Erythroblast (primary cell): Measurements from ENCODE around the gene TAS2R39.
"Not testable (repeated sequence)": the region's sequence is repeated elsewhere in the genome, so short reads cannot be mapped to it uniquely, and the experiment has no call there.

Experiments used
- DNase-seq, 2 experiments: peaks; one replicate each; lab custom pipeline; 2025; lab: John Stamatoyannopoulos, UW
- GATA1 ChIP-seq: IDR thresholded peaks from 2 replicates; pipeline ENCODE4 v1.6.1; 2011; ENCODE audit warnings: low read depth, mild to moderate bottlenecking, control low read depth, low read length, moderate library complexity
- POLR2A ChIP-seq: IDR thresholded peaks from 2 replicates; pipeline ENCODE4 v1.6.1; 2011; ENCODE audit warnings: mild to moderate bottlenecking, low read length

Gene TAS2R39

GRCh38 chr7:143202161-143202560 is 18.9 kb downstream of the TAS2R39 start:
- TF ChIP-seq POLR2A, result no peak
- no peak for DNase-seq

- no peak for DNase-seq
- TF ChIP-seq POLR2A, result no peak
- no peak for TF ChIP-seq GATA1
These were observed 20.2 kb downstream of the TAS2R39 start for GRCh38 chr7:143203386-143203785.

GRCh38 chr7:143205560-143206293 is 22.5 kb downstream of the TAS2R39 start:
- TF ChIP-seq POLR2A (no peak), GATA1 (no peak)
- DNase-seq, result no peak

- TF ChIP-seq POLR2A, result no peak
- no peak for TF ChIP-seq GATA1
- DNase-seq, result no peak
These were observed 27.3 kb downstream of the TAS2R39 start for GRCh38 chr7:143210541-143210940.

- DNase-seq, result not testable (repeated sequence)
These were observed 30.3 kb downstream of the TAS2R39 start for GRCh38 chr7:143213478-143213877.

- TF ChIP-seq POLR2A, result no peak
- peak; percentile 83 to 90 for DNase-seq
These were observed 31.8 kb downstream of the TAS2R39 start for GRCh38 chr7:143214789-143215679.

GRCh38 chr7:143216151-143216550 is 32.9 kb downstream of the TAS2R39 start:
- no peak for TF ChIP-seq POLR2A
- no peak for TF ChIP-seq GATA1

GRCh38 chr7:143216686-143217085 is 33.5 kb downstream of the TAS2R39 start:
- no peak for TF ChIP-seq POLR2A
- no peak for TF ChIP-seq GATA1
- no peak for DNase-seq

More at GRCh38 chr7:143216151-143216550, 32.9 kb downstream of the TAS2R39 start:
- no peak for DNase-seq

GRCh38 chr7:143217806-143218205 is 34.6 kb downstream of the TAS2R39 start:
- no peak for DNase-seq
- TF ChIP-seq POLR2A, result no peak
- TF ChIP-seq GATA1, result no peak

- TF ChIP-seq GATA1 (no peak), POLR2A (no peak)
- DNase-seq, result no peak
These were observed 38.1 kb downstream of the TAS2R39 start for GRCh38 chr7:143221286-143221685.

GRCh38 chr7:143221737-143222136 is 38.5 kb downstream of the TAS2R39 start, which contains the start of gene TAS2R40:
TSS of gene TAS2R40 (plus strand) at chr7:143222037. CDS start at chr7:143222079, 42 bp downstream.
- DNase-seq, result no peak
- TF ChIP-seq POLR2A, result no peak
- no peak for TF ChIP-seq GATA1

- TF ChIP-seq GATA1 (no peak), POLR2A (no peak)
- DNase-seq, result no peak
These were observed 39.6 kb downstream of the TAS2R39 start for GRCh38 chr7:143222782-143223181.

- TF ChIP-seq POLR2A (no peak), GATA1 (no peak)
- no peak for DNase-seq
These were observed 40.6 kb downstream of the TAS2R39 start for GRCh38 chr7:143223784-143224183.

- DNase-seq, result no peak
- no peak for TF ChIP-seq POLR2A
- TF ChIP-seq GATA1, result no peak
These were observed 41.8 kb downstream of the TAS2R39 start for GRCh38 chr7:143225047-143225446.
